Hypothalamus (tissue), 51 donors: ENCODE results near the gene ABLIM1.

Experiments used
- DNase-seq, 51 donors: peaks; one replicate each; lab custom pipeline; 2025; lab: John Stamatoyannopoulos, UW

The ABLIM1 gene

GRCh38 chr10:114525368-114525949, 132.6 kb downstream of the ABLIM1 start:
- no peak for DNase-seq

DNA sequence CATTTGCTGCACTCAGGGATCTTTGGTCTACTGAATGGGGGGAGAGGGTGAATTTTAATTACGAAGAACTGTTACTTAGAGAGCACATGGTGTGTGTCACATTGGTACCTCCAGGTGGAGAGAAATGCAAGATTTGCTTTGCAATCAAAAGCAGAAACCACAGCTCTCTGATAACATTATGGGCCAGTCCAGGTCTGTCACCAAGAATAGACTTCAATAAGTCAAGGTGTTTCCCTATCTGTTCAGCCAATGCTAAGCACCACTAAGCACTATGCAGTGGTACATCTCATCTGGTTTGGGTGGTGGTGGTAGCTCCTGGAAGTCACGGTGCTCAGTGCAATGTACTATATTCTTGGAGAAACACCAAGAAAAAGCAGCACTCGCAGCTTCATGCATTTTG, 134.2 kb downstream of the ABLIM1 start:
- DNase-seq = no peak

DNA sequence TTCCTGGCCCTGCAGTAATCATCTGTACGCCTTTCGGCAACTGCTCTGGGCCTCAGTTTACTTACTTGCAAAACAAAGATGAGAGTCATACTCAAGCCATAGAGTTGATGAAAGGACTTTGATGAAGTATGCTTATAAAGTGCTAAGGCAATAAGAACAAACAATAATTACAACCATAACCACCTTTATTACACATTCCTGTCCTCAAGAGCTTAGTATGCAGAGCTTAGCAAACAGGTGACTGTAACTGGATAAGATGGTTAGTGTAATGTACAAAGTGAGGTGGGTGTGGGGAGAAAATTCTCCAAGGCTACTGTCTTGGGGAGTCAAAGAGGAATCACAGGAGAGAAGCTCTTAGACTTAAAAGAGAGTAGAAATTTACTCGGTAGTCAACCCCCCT, 136.8 kb downstream of the ABLIM1 start:
- DNase-seq = no peak

GRCh38 chr10:114520453-114520852, 137.6 kb downstream of the ABLIM1 start:
- no peak for DNase-seq

- no peak for DNase-seq
Measured at GRCh38 chr10:114519756-114520293, 138.2 kb downstream of the ABLIM1 start.

- no peak for DNase-seq
Measured at GRCh38 chr10:114519306-114519669, 138.8 kb downstream of the ABLIM1 start.

DNA sequence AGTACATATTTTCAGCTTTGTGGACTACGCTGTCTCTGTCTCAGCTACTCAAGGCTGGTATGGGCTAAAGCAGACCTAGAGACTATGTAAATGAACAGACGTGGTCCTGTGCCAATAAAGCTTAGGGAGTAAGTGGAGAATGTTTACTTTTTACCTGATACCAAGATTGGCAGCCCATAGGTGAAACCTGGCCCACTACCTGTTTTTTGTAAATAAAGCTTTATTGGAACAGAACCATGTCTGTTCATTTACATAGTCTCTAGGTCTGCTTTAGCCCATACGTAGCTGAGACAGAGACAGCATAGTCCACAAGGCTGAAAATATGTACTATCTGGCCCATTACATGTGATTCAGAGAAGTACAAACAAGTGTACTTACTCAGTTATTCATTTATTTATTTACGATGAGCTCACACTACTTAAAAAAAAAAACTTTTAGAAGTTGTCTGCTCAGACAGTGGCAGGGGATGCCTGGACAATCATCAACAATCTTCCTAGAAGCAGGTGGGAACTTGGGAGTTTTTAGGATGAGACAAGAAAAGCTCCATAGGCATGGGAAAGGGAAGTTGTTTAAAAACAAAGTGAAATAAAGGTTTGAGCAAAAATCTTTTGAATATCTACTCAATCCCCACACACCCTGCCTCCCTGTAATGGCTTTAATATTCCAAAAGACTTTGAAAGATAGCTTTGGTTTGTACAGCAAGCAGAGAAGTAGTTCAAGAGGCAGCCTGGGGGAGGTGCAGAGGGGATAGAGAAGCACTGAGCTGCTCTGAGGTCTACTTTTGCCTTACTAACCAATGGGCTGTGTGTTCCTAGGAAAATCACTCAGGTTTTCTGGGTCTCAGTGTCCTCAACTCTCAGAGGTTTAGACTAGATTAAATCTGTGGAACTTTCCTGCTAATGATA, 139.4 kb downstream of the ABLIM1 start:
- DNase-seq = no peak

- DNase-seq = no peak
Measured at GRCh38 chr10:114517368-114518250, 140.5 kb downstream of the ABLIM1 start.

- no peak for DNase-seq
Measured at GRCh38 chr10:114516356-114516755, 141.7 kb downstream of the ABLIM1 start.

GRCh38 chr10:114515298-114515914, 142.7 kb downstream of the ABLIM1 start:
- no peak for DNase-seq

DNA sequence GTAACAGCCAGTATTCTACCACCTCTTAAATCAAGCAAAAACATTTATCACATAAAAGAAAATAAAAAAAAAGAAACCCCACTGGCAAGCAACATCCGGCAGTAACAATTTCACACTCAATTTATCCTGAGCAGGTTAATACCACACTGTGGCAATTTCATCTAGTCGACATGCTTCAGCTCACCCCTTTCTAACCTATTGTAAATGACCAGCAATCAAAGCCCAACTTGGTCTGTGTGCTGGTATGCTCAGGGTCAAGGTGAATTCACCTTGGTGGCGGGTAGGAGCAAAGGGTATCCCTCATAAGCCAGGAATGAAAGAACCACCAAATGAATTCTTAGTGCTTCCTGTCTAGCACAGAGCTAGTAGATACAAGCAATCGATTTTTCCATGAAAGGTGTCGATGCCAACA, 144.7 kb downstream of the ABLIM1 start:
- no peak for DNase-seq

DNA sequence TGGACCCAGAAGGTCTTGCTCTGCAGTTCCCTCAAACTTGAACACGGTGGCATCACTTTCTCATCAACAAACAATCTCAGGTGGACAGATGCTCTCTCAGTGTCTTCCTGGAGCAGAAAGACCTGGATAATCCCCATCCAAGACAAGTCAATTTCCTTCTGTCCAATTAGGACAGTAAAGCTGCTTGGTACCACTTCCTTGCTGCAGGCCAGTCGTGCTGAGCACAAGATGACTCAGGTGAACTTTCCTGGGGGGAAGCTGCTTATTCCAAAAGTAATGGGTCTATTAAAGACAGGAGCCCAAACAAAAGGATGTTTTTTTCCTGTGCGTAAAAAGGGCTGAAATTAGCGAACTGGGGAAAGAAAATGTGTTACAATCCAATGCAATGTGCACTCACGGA, 146.2 kb downstream of the ABLIM1 start:
- no peak for DNase-seq

DNA sequence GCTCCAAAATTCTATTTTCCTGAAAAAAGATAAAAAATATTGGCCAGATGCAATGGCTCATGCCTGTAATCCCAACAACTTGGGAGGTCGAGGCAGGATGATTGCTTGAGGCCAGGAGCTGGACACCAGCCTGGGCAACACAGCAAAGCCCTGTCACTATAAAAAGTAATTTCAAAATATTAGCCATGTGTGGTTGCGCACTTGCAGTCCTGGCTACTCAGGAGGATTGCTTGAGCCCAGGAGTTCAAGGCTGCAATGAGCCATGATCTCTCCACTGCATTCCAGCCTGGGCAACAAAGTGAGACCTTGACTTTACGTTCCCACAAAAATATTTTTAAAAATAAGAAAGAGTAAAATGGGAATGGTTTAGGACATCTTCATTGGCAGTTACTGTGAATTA, 149.7 kb downstream of the ABLIM1 start:
- no peak for DNase-seq

DNA sequence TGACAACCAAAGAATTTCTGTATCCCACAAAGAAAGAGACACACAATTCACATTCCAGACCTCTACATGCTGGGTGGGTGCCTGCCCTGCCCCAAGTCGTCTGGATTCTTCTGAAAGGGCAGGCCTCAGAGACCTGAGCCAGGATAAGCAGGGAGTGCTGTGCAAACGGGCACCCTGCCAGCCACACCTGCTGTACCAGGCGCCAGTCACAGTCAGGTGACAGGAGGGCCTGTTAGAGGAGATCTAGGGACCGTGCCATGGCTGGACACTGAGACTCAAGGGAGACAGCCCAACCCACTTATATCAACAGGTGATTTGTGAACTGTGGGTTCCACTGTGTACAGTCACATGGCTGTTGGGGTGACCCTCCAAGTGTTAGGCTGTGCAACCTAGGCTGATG, 150.6 kb downstream of the ABLIM1 start:
- DNase-seq = no peak

DNA sequence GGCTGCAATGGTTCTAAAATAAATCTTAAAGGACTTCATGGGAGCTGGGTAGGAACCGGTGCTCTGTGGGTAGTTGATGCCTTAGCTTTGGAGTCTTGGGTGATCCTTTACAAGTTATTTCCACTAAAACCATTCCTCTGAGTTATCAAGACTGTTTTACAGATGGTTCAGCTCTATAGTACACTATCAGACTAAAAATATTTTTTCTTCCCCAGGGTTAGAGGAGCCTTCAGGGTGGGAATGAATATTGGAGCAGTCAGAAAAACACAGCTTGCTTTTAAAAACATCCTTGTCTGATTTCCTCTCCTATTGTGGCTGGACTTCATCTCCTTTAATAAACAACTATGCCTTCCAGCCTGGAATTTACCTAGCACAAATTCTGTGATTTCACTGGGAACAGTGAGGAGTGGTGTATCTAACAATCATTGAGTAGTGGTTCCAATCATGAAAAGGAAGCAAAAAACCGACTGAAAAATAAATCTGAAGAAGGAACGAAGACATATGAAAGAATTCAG, 151.1 kb downstream of the ABLIM1 start:
- no peak for DNase-seq

GRCh38 chr10:114504769-114505579, 153.1 kb downstream of the ABLIM1 start:
- DNase-seq = no peak

DNA sequence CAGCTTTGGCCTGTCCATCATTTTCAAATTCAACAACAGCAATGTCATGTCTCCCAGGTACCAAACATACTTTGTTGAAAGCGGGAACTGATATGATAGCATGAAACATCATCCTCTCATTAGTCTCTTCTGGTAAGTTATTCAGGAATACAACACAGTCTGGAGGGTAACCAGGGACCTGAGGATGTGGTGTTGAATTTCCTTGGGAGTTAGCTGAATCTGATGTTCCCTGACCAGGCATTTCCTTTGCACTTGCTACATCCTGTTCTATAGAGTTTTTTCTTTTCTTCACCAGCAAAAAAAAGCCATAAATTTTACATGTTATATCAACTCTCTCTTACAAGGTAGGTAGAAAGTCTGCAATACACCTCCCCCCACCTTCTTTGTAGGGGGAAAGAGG, 156.0 kb downstream of the ABLIM1 start:
- no peak for DNase-seq

DNA sequence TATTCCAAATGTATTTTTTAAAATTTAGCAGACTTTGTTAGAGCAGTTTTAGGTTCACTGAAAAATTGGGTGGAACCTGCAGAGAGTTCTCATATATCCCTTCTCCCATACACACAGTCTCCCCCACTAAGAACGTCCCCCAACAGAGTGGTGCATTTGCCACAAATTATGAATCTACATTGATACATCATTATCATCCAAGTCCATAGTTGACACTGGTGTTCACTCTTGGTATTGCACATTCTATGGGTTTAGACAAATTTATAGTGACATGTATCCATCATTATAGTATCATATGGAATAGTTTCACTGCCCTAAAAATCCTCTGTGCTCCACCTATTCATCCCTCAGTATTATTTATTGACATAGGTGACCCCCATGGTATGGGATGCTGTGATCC, 156.4 kb downstream of the ABLIM1 start:
- no peak for DNase-seq

GRCh38 chr10:114500643-114501042, 157.4 kb downstream of the ABLIM1 start:
- DNase-seq = no peak
